ENCODE measurements around the gene NR5A2.

Gene NR5A2

DNA sequence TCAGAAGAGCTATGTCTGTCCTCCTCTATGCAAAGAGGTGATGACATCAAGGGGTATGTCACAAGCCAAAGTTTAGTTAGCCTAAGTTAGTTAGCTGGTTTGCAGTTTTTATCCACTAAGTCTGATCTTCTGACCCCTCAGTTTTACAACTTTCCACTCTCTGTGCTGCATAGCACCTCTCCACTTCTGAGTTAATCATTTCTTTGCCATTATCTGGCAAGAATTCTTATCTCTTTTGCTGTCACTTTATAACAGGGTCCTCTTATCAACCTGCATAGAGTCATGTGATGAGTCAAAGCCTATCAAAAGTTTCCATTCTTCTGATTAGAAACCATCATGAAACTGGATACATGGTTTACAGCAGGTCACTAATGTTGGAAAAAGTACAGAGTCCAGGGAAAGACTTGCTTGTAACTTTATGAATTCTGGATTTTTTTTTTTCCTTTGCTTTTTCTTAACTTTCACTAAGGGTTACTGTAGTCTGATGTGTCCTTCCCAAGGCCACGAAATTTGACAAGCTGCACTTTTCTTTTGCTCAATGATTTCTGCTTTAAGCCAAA, at the start of gene NR5A2:
Gene NR5A2 (plus strand): TSS at position 447 of the 560 bp plus-strand sequence. CDS start 138 bp downstream, outside the sequence.
- no peak for DNase-seq (ENCODE audit: low read depth in 4 of 4, low spot score in 1 of 4)

DNA sequence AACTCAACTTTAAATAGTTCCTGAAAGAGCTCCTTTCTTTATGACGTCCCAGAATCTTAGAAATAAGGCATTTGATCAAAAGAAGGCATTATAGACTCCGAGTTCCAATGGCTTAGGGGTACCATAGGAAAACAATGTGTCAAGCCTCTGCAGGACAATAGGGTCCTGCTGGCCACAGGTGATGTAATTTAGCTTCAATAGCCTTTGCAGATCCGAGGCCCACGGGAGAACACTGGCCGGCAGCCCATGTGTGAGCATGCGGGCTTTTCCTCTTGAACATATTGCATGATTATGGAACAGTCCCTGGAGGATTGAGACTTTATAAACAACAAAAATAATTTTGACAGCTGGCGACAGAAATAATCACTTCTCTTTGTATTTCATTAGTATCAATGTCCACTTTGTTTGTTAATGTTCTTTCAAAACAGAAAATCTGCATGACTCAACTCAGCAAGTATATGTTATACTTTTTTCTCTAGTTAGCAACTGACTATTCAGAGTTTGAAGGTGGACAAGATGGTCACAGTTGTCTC, 49.0 kb upstream of the NR5A2 start:
- no peak for DNase-seq (ENCODE audit: low read depth in 4 of 4, low spot score in 1 of 4)

DNA sequence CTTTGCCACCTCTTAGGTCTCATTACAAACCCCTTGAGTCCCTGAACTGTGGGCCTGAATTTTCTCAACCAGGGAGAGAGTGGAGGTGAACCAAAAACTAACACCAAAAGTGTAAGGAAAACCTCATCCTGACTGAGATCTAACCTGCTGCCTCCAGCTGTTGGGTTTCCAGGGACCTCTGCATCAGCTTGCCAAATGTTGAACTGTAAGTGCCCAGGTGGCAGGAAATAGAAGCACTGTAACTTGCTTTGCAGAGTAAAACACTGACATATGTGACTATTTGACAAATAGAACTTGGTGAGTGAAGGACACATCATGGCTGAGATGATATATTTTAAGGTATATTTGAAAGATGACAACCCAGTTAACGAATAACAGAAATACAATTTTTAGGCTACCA, 48.4 kb upstream of the NR5A2 start:
- no peak for DNase-seq (ENCODE audit: low read depth in 4 of 4, low spot score in 1 of 4)

GRCh38 chr1:199981584-199981983, 45.9 kb upstream of the NR5A2 start:
- DNase-seq (ENCODE audit: low read depth in 4 of 4, low spot score in 1 of 4): no peak

DNA sequence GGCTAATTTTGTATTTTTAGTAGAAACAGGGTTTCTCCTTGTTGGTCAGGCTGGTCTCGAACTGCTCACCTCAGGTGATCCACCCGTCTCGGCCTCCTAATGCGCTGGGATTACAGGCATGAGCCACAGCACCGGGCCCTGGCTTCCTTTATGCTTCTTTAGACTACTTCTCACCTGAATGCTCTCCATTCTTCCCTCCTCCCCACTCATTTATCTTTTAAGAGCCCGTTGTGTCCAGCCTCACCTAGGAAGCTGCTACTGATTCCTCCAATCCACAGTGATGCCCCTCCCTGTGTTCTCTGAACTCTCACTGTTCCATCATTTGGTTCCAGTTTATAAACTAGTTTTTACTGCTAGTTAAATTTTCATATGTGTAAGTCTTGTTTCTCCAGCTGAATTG, 44.9 kb upstream of the NR5A2 start:
- no peak for DNase-seq (ENCODE audit: low read depth in 4 of 4, low spot score in 1 of 4)

GRCh38 chr1:199983531-199983930, 44.0 kb upstream of the NR5A2 start:
- no peak for DNase-seq (ENCODE audit: low read depth in 4 of 4, low spot score in 1 of 4)

DNA sequence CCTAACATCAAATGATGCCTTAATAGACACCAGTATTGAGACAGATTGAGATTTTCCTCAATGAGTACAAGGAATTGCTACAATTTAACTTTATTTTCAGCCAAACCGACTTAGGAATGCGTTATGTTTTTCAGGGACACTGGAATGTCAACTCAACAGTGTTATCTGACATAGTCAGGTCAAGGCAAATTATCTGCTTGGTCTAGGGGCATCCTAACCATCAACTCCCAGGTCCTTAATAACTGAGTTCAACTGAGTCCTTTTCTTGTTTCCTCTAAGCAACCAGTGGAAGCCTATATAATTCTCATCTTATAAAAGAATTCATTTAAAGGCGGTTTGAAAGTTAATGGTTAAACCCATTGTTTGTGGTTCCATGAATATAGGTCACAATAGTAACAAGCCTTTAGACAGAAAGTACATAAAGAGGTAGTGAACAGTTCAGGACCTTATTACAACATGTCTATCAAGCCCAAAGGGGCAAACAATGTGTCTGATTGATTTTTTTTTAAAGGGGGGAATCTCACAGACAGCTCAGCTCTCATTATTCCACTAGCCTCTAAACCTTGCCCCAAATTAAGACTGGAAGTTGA, 32.3 kb upstream of the NR5A2 start:
- DNase-seq (ENCODE audit: low read depth in 4 of 4, low spot score in 1 of 4): no peak

DNA sequence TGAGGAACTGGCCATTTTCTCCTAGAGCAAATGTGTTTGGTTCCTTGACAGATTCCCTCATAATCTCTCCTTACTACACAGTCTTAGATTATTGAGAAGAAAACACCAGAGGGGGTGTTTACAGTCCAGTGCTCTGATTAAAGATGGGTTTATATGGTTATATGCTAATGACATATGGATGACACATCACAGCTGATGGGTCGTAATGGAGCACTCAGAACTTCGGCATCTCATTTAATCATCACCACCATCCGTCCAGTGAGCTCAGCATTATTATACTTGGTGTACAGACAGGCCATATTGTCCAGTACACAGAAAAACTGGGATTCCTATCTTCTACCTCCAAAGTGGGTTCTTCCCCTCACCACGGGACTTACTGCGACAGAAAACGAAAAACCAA, 22.3 kb upstream of the NR5A2 start:
- no peak for DNase-seq (ENCODE audit: low read depth in 4 of 4, low spot score in 1 of 4)

GRCh38 chr1:200006711-200007110, 20.8 kb upstream of the NR5A2 start:
- no peak for DNase-seq (ENCODE audit: low read depth in 4 of 4, low spot score in 1 of 4)

DNA sequence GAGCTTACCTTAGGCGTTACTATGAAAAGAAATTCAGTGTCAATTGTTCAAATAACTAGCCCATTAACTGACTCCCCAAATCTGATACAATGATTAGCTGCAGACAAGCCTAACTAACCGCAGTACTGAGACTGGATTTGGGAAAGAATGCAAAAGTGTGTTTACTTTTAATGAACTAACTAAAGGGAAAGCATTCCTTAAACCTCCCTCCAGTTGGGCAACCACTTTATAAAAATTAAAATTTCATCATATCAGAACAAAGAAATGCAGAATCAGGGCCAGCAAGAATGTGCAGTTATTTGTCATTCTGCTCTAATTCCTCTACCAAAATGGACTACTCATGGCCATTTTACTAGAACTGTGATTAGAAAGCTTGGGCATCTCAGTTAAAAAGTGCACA, 11.7 kb upstream of the NR5A2 start:
- no peak for DNase-seq (ENCODE audit: low read depth in 4 of 4, low spot score in 1 of 4)

DNA sequence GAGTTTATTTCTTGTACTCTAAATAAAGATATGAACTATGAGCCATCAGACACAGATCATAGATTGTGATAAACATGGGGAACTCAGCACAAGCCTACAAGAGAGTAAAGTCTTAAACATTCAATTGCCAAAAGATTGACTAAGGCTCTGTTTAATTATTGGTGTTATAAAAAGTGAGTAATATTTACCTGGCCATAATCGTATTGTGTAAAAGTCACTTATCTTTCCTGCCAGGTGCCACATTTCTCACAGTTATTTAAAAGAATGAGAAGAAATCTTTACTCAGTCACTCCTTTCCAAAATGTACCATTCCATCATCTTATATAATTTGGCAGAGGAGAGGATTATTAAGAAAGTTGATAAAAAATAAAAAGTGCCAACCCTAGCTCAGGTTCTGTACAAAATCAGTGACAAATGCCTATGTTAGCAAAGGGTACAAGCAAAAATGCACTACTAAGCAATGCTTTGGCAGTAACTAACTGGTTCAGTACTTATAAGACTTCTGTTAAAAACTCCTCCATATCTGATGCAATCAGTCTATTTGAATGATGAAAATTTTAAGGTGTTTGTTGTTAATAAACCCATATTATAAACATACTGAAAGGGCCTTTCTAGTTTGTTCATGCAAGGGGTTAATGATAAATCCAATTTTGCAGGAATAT, 5.8 kb upstream of the NR5A2 start:
- DNase-seq (ENCODE audit: low read depth in 4 of 4, low spot score in 1 of 4): no peak

- DNase-seq (ENCODE audit: low read depth in 4 of 4, low spot score in 1 of 4): no peak
Observed at GRCh38 chr1:200022239-200022804, 5.2 kb upstream of the NR5A2 start.

DNA sequence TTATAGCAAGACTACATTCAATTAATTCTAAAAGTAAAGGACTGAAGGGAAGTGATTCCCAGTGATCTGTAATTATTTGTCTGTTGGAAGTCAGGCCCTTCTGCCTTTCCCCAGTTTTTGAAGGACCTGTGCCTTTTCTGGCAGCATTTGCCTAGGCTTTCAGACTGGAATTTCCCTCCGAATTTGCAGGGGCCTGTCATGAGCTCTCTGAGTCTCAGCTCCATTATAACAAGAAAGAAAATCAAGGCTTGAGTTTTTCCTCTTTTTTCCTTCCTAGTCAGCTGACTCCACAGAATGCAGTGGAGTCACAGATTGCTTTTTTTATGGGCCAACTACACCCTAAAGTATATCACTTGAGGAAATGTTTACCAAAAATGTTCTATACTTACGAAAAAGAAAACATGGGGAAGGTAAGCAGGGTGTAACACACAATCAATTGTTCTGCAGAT, 1.1 kb downstream of the NR5A2 start:
- no peak for DNase-seq (ENCODE audit: low read depth in 4 of 4, low spot score in 1 of 4)

GRCh38 chr1:200029035-200029821, 1.7 kb downstream of the NR5A2 start:
- DNase-seq (ENCODE audit: low read depth in 4 of 4, low spot score in 1 of 4): no peak

DNA sequence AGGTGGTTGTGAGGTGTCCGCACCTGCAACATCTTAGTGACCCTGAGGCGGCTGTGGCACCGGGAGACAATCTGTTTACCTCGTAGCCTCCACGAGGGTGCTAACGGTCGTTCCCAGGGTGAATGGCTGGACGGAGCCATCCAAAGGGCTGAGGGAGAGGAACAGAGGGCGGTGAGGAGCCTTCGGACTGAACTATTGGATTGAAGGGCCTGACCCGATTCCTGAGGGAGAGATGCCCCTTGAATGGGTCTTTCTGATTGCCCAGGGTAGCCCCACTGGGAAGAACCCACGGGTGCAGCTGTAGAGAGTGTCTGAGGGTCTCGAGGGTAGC, 2.3 kb downstream of the NR5A2 start:
- no peak for DNase-seq (ENCODE audit: low read depth in 4 of 4, low spot score in 1 of 4)

GRCh38 chr1:200030791-200031190, 3.3 kb downstream of the NR5A2 start:
- DNase-seq (ENCODE audit: low read depth in 4 of 4, low spot score in 1 of 4): no peak

DNA sequence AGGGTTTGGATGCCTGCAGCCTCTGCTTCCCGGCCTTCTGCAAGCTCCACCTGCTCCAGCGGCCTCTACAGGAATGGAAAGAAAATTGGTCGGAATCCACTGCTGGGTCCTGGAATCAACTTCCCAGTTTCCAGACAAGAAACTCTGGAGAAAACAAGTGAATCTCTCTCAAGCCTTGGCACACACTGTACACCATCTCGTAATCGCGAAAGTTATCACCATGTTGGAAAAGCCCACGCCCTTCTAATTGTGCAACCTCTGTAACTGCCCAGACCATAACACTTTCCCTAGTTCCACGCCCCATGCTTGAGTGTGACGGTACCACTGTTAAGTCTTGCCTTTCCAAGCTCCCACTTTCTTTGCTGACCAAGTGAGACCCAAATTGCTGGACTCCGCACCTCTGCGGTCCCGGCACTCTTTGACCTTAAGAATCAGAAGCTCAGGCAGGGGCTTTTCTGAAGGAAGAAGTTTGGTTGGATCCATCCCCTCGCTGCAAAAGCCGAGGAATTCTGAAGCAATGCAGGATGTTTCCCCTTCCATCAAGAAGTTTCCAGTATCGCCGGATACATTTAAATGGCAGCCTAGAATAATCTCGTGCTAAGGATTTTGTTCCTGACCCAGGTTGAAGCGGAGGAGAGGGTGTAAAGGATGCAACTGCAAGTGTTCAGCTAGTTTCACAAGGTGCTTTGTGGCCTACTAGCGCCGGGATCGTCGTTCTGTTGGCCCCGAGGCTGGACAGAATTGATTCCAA, 6.2 kb downstream of the NR5A2 start:
- no peak for DNase-seq (ENCODE audit: low read depth in 4 of 4, low spot score in 1 of 4)

DNA sequence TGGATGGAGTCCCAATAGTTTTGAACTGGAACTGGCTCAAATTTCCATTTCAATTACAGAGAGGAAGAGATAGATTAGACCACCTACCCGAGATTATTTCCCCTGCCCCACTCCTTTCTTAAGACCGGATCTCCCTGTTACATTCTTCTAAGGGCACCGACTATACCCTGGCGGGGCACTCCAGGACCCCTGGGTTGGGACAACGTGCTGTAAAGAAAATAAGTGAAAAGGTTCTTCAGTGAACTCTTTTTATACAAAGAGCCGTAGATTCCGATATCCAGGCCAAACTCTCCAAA, 6.7 kb downstream of the NR5A2 start:
- no peak for DNase-seq (ENCODE audit: low read depth in 4 of 4, low spot score in 1 of 4)

- no peak for DNase-seq (ENCODE audit: low read depth in 4 of 4, low spot score in 1 of 4)
Observed at GRCh38 chr1:200034761-200035396, 7.4 kb downstream of the NR5A2 start.

DNA sequence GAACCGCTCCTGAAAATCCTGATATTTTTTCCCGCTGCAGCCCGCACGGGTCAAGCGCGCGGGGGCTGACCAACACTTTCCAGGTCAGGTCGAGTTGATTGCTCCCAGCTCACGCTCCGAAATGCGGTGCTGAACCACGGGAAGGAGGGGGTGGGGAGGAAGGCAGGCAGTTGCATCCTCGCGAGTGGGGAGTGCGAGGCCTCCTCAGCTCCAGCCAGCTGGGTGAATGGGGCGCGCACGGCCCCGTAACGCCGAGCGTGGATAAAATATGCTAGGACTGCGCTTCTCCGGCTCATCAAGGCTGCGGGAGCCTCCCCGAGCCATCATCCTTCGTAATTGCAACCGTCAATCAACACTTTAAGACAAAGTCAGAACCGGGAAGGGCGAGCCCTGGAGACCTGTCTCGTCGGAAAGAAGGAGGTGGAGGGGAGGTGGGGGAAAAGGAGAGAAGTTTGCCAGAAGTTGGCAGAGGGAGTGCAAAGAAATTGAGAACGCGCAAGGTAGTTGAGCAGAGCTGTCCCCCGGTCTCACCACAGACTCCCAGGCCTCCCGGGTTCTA, 8.0 kb downstream of the NR5A2 start:
- no peak for DNase-seq (ENCODE audit: low read depth in 4 of 4, low spot score in 1 of 4)
